Esophagus muscularis mucosa (tissue), 4 donors: ENCODE data around the gene ADAT2. TPM values are rescaled to one million over a fixed set of nuclear protein-coding genes. Genes with fewer than 3 reads are reported as not detected.
"Not testable (repeated sequence)": the region's sequence is repeated elsewhere in the genome, so short reads cannot be mapped to it uniquely, and the experiment has no call there.

Source experiments
- DNase-seq: peaks from one replicate; pipeline ENCODE4 v3.0.0-alpha.2; 2017; ENCODE audit errors: extremely low spot score
- H3K27ac ChIP-seq, 4 donors: fragments of 200-600 bp; sonication (generic); replicated peaks in 1 of 4; 1 replicate in 3 of 4; 2 replicates in 1 of 4; pipeline ENCODE4 v1.5.1; 2016 to 2019; ENCODE audit warnings: mild to moderate bottlenecking in 1 of 4
- H3K27me3 ChIP-seq, 4 donors: fragments of 200-600 bp; sonication (generic); one replicate each; pipeline versions ENCODE4 v1.5.1 to v1.6.0; 2016 to 2019
- H3K36me3 ChIP-seq, 4 donors: fragments of 200-600 bp; sonication (generic); one replicate each; pipeline ENCODE4 v1.5.1; 2016 to 2019
- H3K4me1 ChIP-seq, 4 donors: fragments of 200-600 bp; sonication (generic); one replicate each; pipeline ENCODE4 v1.5.1; 2016 to 2019
- H3K4me3 ChIP-seq, 4 donors: fragments of 200-600 bp; sonication (generic); 1 replicate in 2 of 4; 2 replicates in 2 of 4; pipeline ENCODE4 v1.5.1; 2016 to 2019; ENCODE audit warnings: mild to moderate bottlenecking in 4 of 4, moderate library complexity in 1 of 4
- H3K9me3 ChIP-seq, 4 donors: fragments of 200-600 bp; sonication (generic); 1 replicate in 3 of 4; 2 replicates in 1 of 4; pipeline ENCODE4 v1.5.1; 2016 to 2019
- CTCF ChIP-seq, 3 experiments: fragments of 200-600 bp in 2 of 3; fragments of 450-650 bp in 1 of 3; sonication (generic) in 2 of 3; IDR thresholded peaks; one replicate each; pipeline ENCODE4 v1.5.1; 2017 to 2019; ENCODE audit warnings: antibody characterized with exemption in 3 of 3, mild to moderate bottlenecking in 2 of 3, moderate library complexity in 1 of 3
- EP300 ChIP-seq: sonication (generic); formaldehyde crosslinking; IDR thresholded peaks from one replicate; pipeline ENCODE4 v1.6.1; 2017; ENCODE audit warnings: antibody characterized with exemption
- POLR2A ChIP-seq: fragments of 450-650 bp; IDR thresholded peaks from one replicate; pipeline ENCODE4 v1.6.1; 2017; ENCODE audit warnings: antibody characterized with exemption, moderate library complexity, mild to moderate bottlenecking, low read depth
- POLR2AphosphoS5 ChIP-seq, 2 donors: sonication (generic); formaldehyde crosslinking; IDR thresholded peaks; one replicate each; pipeline ENCODE4 v1.6.1; 2017; ENCODE audit warnings: antibody characterized with exemption in 2 of 2
- WGBS: methylation state at CpG from one replicate; pipeline ENCODE4 v1.1.5; 2018; 5-methylcytosine and 5-hydroxymethylcytosine counted together
- intact Hi-C: fragments of 100-400 bp; cut with DNase I; formaldehyde crosslinking; loops from one replicate; pipeline ENCODE4 v1.15.1; 2023
- total RNA-seq, 4 donors: library from RNA; depleted of rRNA; stranded (reverse); fragments of >200 nt; gene quantifications; one replicate each; pipeline versions ENCODE4 v1.1.0 to v1.2.1, GENCODE V29; 2016

ADAT2 gene
- total RNA-seq, 4 donors from 2014 or later, result 2.4 to 4.0 (median 3.2) TPM

GRCh38 chr6:143476545-143476944 is 26.1 kb upstream of the ADAT2 start:
- TF ChIP-seq POLR2A (no peak), EP300 (no peak), CTCF (IDR thresholded peaks at IDR 0.05) (no peak), POLR2AphosphoS5 (IDR thresholded peaks at IDR 0.05) (no peak)
- 100% methylated on average over 1 of the region's 1 CpG for WGBS

GRCh38 chr6:143471822-143472221 is 21.3 kb upstream of the ADAT2 start:
- TF ChIP-seq POLR2AphosphoS5 (IDR thresholded peaks at IDR 0.05) (no peak), CTCF (IDR thresholded peaks at IDR 0.05) (no peak), EP300 (no peak), POLR2A (no peak)
- Histone ChIP-seq H3K27ac (no peak overlapping the region), H3K4me1 (no peaks in the 10 kb centered on the region), H3K27me3 (no peaks in the 10 kb centered on the region), H3K4me3 (no peak overlapping the region), H3K36me3 (peaks cover 23 to 61% (median 50%) of the 10 kb centered on the region in 4 donors), H3K9me3 (no peaks in the 10 kb centered on the region)
- intact Hi-C loops, result no loop called here
- DNase-seq, result no peak
- WGBS, result 88% methylated on average over 1 of the region's 1 CpG

More at GRCh38 chr6:143476545-143476944, 26.1 kb upstream of the ADAT2 start:
- H3K36me3 ChIP-seq, result peaks cover 27 to 85% (median 66%) of the 10 kb centered on the region in 4 donors
- no peaks in the 10 kb centered on the region for H3K27me3 ChIP-seq
- H3K4me3 ChIP-seq, result no peak overlapping the region
- H3K27ac ChIP-seq, result no peak overlapping the region
- no peak for DNase-seq
- no peaks in the 10 kb centered on the region for H3K4me1 ChIP-seq
- H3K9me3 ChIP-seq, result no peaks in the 10 kb centered on the region
- intact Hi-C loops, result no loop called here

GRCh38 chr6:143468823-143469222 is 18.3 kb upstream of the ADAT2 start:
- H3K9me3 ChIP-seq, H3K4me3 ChIP-seq, H3K4me1 ChIP-seq, DNase-seq, H3K27ac ChIP-seq, intact Hi-C loops, H3K27me3 ChIP-seq: not testable (repeated sequence)
- H3K36me3 ChIP-seq, result peaks cover 15 to 39% (median 30%) of the 10 kb centered on the region in 4 donors
- 75% methylated on average over 2 of the region's 2 CpGs for WGBS

- Histone ChIP-seq H3K4me3 (no peak overlapping the region), H3K9me3 (no peaks in the 10 kb centered on the region), H3K4me1 (no peaks in the 10 kb centered on the region), H3K27ac (no peak overlapping the region), H3K36me3 (peaks cover 8 to 39% (median 26%) of the 10 kb centered on the region in 4 donors), H3K27me3 (no peaks in the 10 kb centered on the region)
- no peak for TF ChIP-seq CTCF (IDR thresholded peaks at IDR 0.05)
- TF ChIP-seq POLR2A, result no peak
- no peak for TF ChIP-seq EP300
- no peak for TF ChIP-seq POLR2AphosphoS5 (IDR thresholded peaks at IDR 0.05)
- intact Hi-C loops, result no loop called here
- DNase-seq, result no peak
These were observed 17.5 kb upstream of the ADAT2 start for GRCh38 chr6:143468026-143468425.

- Histone ChIP-seq H3K27me3 (no peaks in the 10 kb centered on the region), H3K27ac (no peak overlapping the region), H3K4me1 (peaks cover 0 to under 1% (median 0%) of the 10 kb centered on the region in 4 donors), H3K9me3 (no peaks in the 10 kb centered on the region), H3K36me3 (peaks cover 0 to 42% (median 16%) of the 10 kb centered on the region in 4 donors), H3K4me3 (no peak overlapping the region)
- no peak for TF ChIP-seq POLR2A
- intact Hi-C loops, result no loop called here
- 93% methylated on average over 2 of the region's 2 CpGs for WGBS
- DNase-seq, result no peak
These were observed 15.1 kb upstream of the ADAT2 start for GRCh38 chr6:143465546-143465945.
